ENCODE results near the gene FGD5. TPM values are rescaled to one million over a fixed set of nuclear protein-coding genes. Genes with fewer than 3 reads are reported as not detected.

FGD5 gene
- total and polyA plus RNA-seq, 2 donors (not counting 1 experiment from before 2014, with no cell fraction given), result not detected

GRCh38 chr3:14867936-14868570 lies 49.3 kb downstream of the FGD5 start:
- TF ChIP-seq CTCF (IDR thresholded peaks at IDR 0.05), result no peak
- TF ChIP-seq EZH2 (IDR thresholded peaks at IDR 0.05; ENCODE audit: borderline replicate concordance, insufficient read depth, low read depth, low read length, poor library complexity, severe bottlenecking), result no peak
- no peak for DNase-seq
- Mint-ChIP-seq H3K4me1 (no peaks in the 10 kb centered on the region), H3K9me3 (ENCODE audit: insufficient read depth) (no peaks in the 10 kb centered on the region), H3K27me3 (peaks cover 15% of the 10 kb centered on the region), H3K4me3 (no peak overlapping the region), H3K27ac (no peak overlapping the region)
- WGBS (ENCODE audit: insufficient coverage), result 90% methylated on average over 8 of the region's 11 CpGs
- Histone ChIP-seq H3K27me3 (replicated peaks in 1 of 4; ENCODE audit: control extremely low read depth in 1 of 4, control insufficient read depth in 3 of 4, insufficient read depth in 4 of 4, low read length in 3 of 4) (peaks cover 0 to 18% (median 0%) of the 10 kb centered on the region in 4 experiments), H3K79me2 (ENCODE audit: control insufficient read depth, insufficient read depth, low read length) (no peaks in the 10 kb centered on the region), H3K4me3 (ENCODE audit: control extremely low read depth in 1 of 5, extremely low read depth in 1 of 5, insufficient read depth in 1 of 5, low read depth in 2 of 5, low read length in 4 of 5) (no peak overlapping the region), H3K4me1 (ENCODE audit: control insufficient read depth in 2 of 2, insufficient read depth in 2 of 2, low read length in 2 of 2) (no peaks in the 10 kb centered on the region), H3K27ac (ENCODE audit: low read length in 2 of 2) (no peak overlapping the region), H3K4me2 (replicated peaks; ENCODE audit: low read depth, low read length, poor library complexity, severe bottlenecking) (no peak overlapping the region), H4K20me1 (ENCODE audit: control insufficient read depth, insufficient read depth, low read length, poor library complexity, severe bottlenecking) (no peaks in the 10 kb centered on the region), H3K36me3 (replicated peaks in 1 of 2; ENCODE audit: control extremely low read depth in 1 of 2, control insufficient read depth in 1 of 2, extremely low read depth in 1 of 2, insufficient read depth in 2 of 2, low read length in 1 of 2) (no peaks in the 10 kb centered on the region), H3K9ac (ENCODE audit: low read length) (no peak overlapping the region), H3K9me3 (ENCODE audit: control extremely low read depth in 1 of 3, control insufficient read depth in 2 of 3, insufficient read depth in 1 of 3, low read length in 2 of 3) (peaks cover 0 to 6% (median 0%) of the 10 kb centered on the region in 3 donors), H2AFZ (ENCODE audit: insufficient read depth, low read depth, low read length, poor library complexity, severe bottlenecking) (no peak overlapping the region)
- intact Hi-C loops (cut with micrococcal nuclease), result no loop called here
- ChIA-PET CTCF (no interaction called here), POLR2A (no interaction called here)
- no peak for ATAC-seq (ENCODE audit: low read depth)

DNA sequence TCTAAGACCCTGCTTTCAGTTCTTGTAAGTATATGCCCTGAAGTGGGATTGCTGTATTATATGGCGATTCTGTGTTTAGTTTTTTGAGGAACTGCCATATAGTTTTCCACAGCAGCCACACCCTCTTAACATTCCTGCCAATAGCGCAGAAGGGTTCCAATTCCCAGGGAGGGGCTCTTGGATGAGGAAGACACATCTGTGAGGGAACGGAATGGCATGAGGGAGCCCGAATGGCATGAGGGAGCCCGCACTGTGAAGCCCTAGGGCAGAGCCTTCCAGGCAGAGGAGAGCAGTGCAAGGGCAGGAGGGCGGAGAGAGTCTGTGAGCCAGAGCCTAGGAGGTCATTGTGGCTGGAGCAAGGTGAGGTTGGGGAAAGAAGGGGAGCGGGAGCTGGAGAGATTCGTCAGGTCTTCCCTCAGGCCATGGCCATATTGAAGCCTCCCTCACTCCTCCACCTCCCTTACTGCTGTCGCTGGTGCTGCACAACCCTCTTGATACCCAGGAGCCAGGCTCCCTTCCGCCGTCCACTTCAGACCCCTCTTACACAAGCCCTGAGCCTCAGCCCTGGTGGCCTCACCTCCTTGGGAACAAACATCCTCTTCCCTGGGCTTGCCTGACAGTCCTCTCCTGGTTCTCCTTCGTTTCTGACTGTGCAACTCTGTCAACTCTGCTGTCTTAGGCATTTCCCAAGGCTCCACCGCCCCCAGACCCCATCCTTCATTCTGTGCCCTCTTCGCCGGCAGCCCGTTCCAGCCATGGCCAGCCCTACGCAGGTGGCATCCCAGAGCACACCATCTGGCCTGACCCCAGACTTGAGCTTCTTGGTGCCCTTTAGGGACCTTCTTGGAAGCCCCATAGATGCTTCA lies 51.4 kb downstream of the FGD5 start:
- Histone ChIP-seq H3K9me3 (ENCODE audit: control extremely low read depth in 1 of 3, control insufficient read depth in 2 of 3, insufficient read depth in 1 of 3, low read length in 2 of 3) (peaks cover 0 to 10% (median 0%) of the 10 kb centered on the region in 3 donors), H3K79me2 (ENCODE audit: control insufficient read depth, insufficient read depth, low read length) (no peaks in the 10 kb centered on the region), H2AFZ (ENCODE audit: insufficient read depth, low read depth, low read length, poor library complexity, severe bottlenecking) (no peak overlapping the region), H3K4me2 (replicated peaks; ENCODE audit: low read depth, low read length, poor library complexity, severe bottlenecking) (no peak overlapping the region), H3K27me3 (replicated peaks in 1 of 4; ENCODE audit: control extremely low read depth in 1 of 4, control insufficient read depth in 3 of 4, insufficient read depth in 4 of 4, low read length in 3 of 4) (peaks cover 0 to 17% (median 0%) of the 10 kb centered on the region in 4 experiments), H3K9ac (ENCODE audit: low read length) (no peak overlapping the region), H3K27ac (ENCODE audit: low read length in 2 of 2) (no peak overlapping the region), H3K4me1 (ENCODE audit: control insufficient read depth in 2 of 2, insufficient read depth in 2 of 2, low read length in 2 of 2) (no peaks in the 10 kb centered on the region), H4K20me1 (ENCODE audit: control insufficient read depth, insufficient read depth, low read length, poor library complexity, severe bottlenecking) (no peaks in the 10 kb centered on the region), H3K36me3 (replicated peaks in 1 of 2; ENCODE audit: control extremely low read depth in 1 of 2, control insufficient read depth in 1 of 2, extremely low read depth in 1 of 2, insufficient read depth in 2 of 2, low read length in 1 of 2) (no peaks in the 10 kb centered on the region), H3K4me3 (ENCODE audit: control extremely low read depth in 1 of 5, extremely low read depth in 1 of 5, insufficient read depth in 1 of 5, low read depth in 2 of 5, low read length in 4 of 5) (no peak overlapping the region)
- no peaks in the 10 kb centered on the region for H3K9me3 Mint-ChIP-seq (ENCODE audit: insufficient read depth)
- peaks cover 19% of the 10 kb centered on the region for H3K27me3 Mint-ChIP-seq
- DNase-seq (no peak), ATAC-seq (ENCODE audit: low read depth) (no peak)
- H3K4me3 Mint-ChIP-seq, result no peak overlapping the region
- intact Hi-C loops (cut with micrococcal nuclease), result no loop called here
- H3K4me1 Mint-ChIP-seq, result no peaks in the 10 kb centered on the region
- TF ChIP-seq CTCF (IDR thresholded peaks at IDR 0.05) (no peak), EZH2 (IDR thresholded peaks at IDR 0.05; ENCODE audit: borderline replicate concordance, insufficient read depth, low read depth, low read length, poor library complexity, severe bottlenecking) (no peak)
- CTCF ChIA-PET, result no interaction called here
- no peak overlapping the region for H3K27ac Mint-ChIP-seq
- 89% methylated on average over 14 of the region's 17 CpGs for WGBS (ENCODE audit: insufficient coverage)
- POLR2A ChIA-PET, result no interaction called here
